ENCODE measurements around the gene ANTXR1. TPM values are rescaled to one million over a fixed set of nuclear protein-coding genes. Genes with fewer than 3 reads are reported as not detected.

Gene ANTXR1
- total and polyA plus RNA-seq, 2 donors (not counting 3 experiments of a cell fraction or from before 2014, with no cell fraction given) = 4.2 to 17.3 TPM

DNA sequence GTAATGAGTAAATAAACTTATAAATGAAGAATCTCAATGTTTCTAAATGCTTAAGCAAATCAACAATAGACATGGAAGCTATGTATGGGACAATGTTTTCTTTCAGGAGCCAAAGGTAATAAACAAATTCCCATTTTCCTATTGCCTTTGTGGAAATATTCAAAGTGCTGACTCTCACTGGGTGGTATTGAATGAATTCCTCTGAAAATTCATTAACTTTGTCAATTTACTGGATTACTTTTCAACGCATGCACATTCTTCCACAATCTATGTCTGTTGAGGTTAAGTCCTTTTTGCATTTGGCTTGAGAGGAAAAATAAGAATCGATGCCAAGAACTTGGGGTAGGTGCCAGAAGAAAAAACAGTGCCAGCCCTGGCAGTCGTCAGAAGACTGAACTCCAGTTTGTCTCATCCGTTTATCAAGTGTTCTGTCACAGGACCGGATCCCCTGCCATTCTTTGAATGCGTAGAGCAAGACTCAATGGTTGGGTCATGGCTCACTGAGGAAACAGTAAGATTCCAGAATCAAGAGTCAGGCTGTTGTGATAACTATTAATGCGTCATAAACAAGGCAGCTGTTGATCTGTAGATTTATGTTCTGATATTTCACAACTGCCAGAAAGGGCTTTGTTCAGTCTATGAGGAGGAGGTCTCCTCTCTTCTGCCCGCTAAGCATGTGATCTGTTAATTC lies 240.8 kb downstream of the ANTXR1 start:
- peak overlapping the region; percentile 76 for H3K4me2 ChIP-seq (ENCODE audit: insufficient read depth, low read length)
- peaks cover 30% of the 10 kb centered on the region for H3K4me1 ChIP-seq (ENCODE audit: control insufficient read depth, extremely low read depth, insufficient read depth, low read length)
- CTCF ChIA-PET = interaction anchor here (0.6 to 0.7 kb wide), 2 partner anchors 53 to 171 kb away, joined by 3 to 4 read pairs; no protein-coding TSS in a partner anchor

More for the DNA sequence above, 240.8 kb downstream of the ANTXR1 start:
- FAIRE-seq (peak; percentile 97), DNase-seq (ENCODE audit: low read depth, low spot score) (peak; percentile 97)
- no peaks in the 10 kb centered on the region for H3K9me3 ChIP-seq (replicated peaks; ENCODE audit: control insufficient read depth, insufficient read depth, low read length)
- H4K20me1 ChIP-seq (replicated peaks; ENCODE audit: control insufficient read depth, extremely low read depth, insufficient read depth, low read length) = no peaks in the 10 kb centered on the region
- no peaks in the 10 kb centered on the region for H3K27me3 ChIP-seq (ENCODE audit: control insufficient read depth in 2 of 2, insufficient read depth in 2 of 2, low read length in 2 of 2)
- dilution Hi-C loops (cut with MboI; ENCODE audit: extremely low pct_ligation_motif_present, low sequenced_read_pairs) = no loop called here
- no peaks in the 10 kb centered on the region for H3K36me3 ChIP-seq (ENCODE audit: control insufficient read depth in 2 of 2, extremely low read depth in 1 of 2, insufficient read depth in 2 of 2, low read length in 2 of 2)
- H3K9ac ChIP-seq (replicated peaks; ENCODE audit: extremely low read depth, insufficient read depth, low read length) = peak overlapping the region; percentile 71
- H3K79me2 ChIP-seq (ENCODE audit: control insufficient read depth, insufficient read depth, low read length) = no peaks in the 10 kb centered on the region
- H3K27ac ChIP-seq (ENCODE audit: insufficient read depth, low read depth, low read length) = peak overlapping the region; percentile 96
- intact Hi-C loops (cut with micrococcal nuclease) = loop anchor here (1.0 to 2.0 kb wide), 10 partner anchors 19 to 422 kb away; no protein-coding TSS in a partner anchor
- no peak overlapping the region for H3K4me3 ChIP-seq (replicated peaks in 1 of 3; ENCODE audit: insufficient read depth in 1 of 3, low read depth in 1 of 3, low read length in 3 of 3)
- no peaks in the 10 kb centered on the region for H3K9me1 ChIP-seq (replicated peaks; ENCODE audit: control insufficient read depth, extremely low read depth, insufficient read depth, low read length)
- POLR2A ChIA-PET = no interaction called here
- TF ChIP-seq, protein P1, sequence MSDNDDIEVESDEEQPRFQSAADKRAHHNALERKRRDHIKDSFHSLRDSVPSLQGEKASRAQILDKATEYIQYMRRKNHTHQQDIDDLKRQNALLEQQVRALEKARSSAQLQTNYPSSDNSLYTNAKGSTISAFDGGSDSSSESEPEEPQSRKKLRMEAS (IDR thresholded peaks at IDR 0.05; ENCODE audit: insufficient read depth, insufficient read length) = no peak
- TF ChIP-seq JUN (IDR thresholded peaks at IDR 0.05; ENCODE audit: borderline replicate concordance, insufficient read depth, insufficient read length, low read depth) = peak; percentile 98
- TF ChIP-seq GATA2 (IDR thresholded peaks at IDR 0.05; ENCODE audit: insufficient read depth, insufficient read length, low read depth, low read length) = peak; percentile 98
- TF ChIP-seq, protein P2, sequence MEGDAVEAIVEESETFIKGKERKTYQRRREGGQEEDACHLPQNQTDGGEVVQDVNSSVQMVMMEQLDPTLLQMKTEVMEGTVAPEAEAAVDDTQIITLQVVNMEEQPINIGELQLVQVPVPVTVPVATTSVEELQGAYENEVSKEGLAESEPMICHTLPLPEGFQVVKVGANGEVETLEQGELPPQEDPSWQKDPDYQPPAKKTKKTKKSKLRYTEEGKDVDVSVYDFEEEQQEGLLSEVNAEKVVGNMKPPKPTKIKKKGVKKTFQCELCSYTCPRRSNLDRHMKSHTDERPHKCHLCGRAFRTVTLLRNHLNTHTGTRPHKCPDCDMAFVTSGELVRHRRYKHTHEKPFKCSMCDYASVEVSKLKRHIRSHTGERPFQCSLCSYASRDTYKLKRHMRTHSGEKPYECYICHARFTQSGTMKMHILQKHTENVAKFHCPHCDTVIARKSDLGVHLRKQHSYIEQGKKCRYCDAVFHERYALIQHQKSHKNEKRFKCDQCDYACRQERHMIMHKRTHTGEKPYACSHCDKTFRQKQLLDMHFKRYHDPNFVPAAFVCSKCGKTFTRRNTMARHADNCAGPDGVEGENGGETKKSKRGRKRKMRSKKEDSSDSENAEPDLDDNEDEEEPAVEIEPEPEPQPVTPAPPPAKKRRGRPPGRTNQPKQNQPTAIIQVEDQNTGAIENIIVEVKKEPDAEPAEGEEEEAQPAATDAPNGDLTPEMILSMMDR (IDR thresholded peaks at IDR 0.05; ENCODE audit: extremely low read depth in 1 of 2, insufficient read depth in 1 of 2, low read depth in 1 of 2, low read length in 2 of 2) = no peak
- peak; percentile 97 for TF ChIP-seq POLR2AphosphoS5 (IDR thresholded peaks at IDR 0.05; ENCODE audit: insufficient read depth, low read depth, low read length)
- no peak for TF ChIP-seq EZH2 (IDR thresholded peaks at IDR 0.05; ENCODE audit: borderline replicate concordance, low read depth, low read length, severe bottlenecking)
- TF ChIP-seq POLR2A (IDR thresholded peaks at IDR 0.05; ENCODE audit: low read depth, low read length) = peak; percentile 84
- peak; percentile 97 for TF ChIP-seq FOS (IDR thresholded peaks at IDR 0.05; ENCODE audit: borderline replicate concordance, insufficient read depth, low read length)
- TF ChIP-seq MYC (IDR thresholded peaks at IDR 0.05; ENCODE audit: low read depth, low read length) = no peak
- TSS peak; percentile 98 for BruUV-seq (replicated peaks)
- H2AFZ ChIP-seq (ENCODE audit: low read depth, low read length) = no peak overlapping the region
